ENCODE data around the gene RANBP3.

RANBP3 gene

GRCh38 chr19:5933391-5934068, 44.4 kb downstream of the RANBP3 start:
- Histone ChIP-seq H3K36me3 (ENCODE audit: control insufficient read depth, insufficient read depth, low read length) (peaks cover 39% of the 10 kb centered on the region), H3K4me3 (replicated peaks; ENCODE audit: low read depth, low read length) (no peak overlapping the region), H3K27me3 (replicated peaks; ENCODE audit: control insufficient read depth, insufficient read depth, low read length) (no peaks in the 10 kb centered on the region)
- no peak for DNase-seq (ENCODE audit: extremely low read depth, insufficient read length)
- no peak for TF ChIP-seq CTCF (IDR thresholded peaks at IDR 0.05; ENCODE audit: insufficient read depth, low read length, poor library complexity, severe bottlenecking)

- no peaks in the 10 kb centered on the region for H3K27me3 ChIP-seq (replicated peaks; ENCODE audit: control insufficient read depth, insufficient read depth, low read length)
- peaks cover 36% of the 10 kb centered on the region for H3K36me3 ChIP-seq (ENCODE audit: control insufficient read depth, insufficient read depth, low read length)
- no peak overlapping the region for H3K4me3 ChIP-seq (replicated peaks; ENCODE audit: low read depth, low read length)
- TF ChIP-seq CTCF (IDR thresholded peaks at IDR 0.05; ENCODE audit: insufficient read depth, low read length, poor library complexity, severe bottlenecking) = no peak
- no peak for DNase-seq (ENCODE audit: extremely low read depth, insufficient read length)
Measured at GRCh38 chr19:5932609-5933262, 45.2 kb downstream of the RANBP3 start.

GRCh38 chr19:5932146-5932545, 45.8 kb downstream of the RANBP3 start:
- H3K4me3 ChIP-seq (replicated peaks; ENCODE audit: low read depth, low read length) = no peak overlapping the region
- TF ChIP-seq CTCF (IDR thresholded peaks at IDR 0.05; ENCODE audit: insufficient read depth, low read length, poor library complexity, severe bottlenecking) = no peak
- DNase-seq (ENCODE audit: extremely low read depth, insufficient read length) = no peak
- no peaks in the 10 kb centered on the region for H3K27me3 ChIP-seq (replicated peaks; ENCODE audit: control insufficient read depth, insufficient read depth, low read length)
- H3K36me3 ChIP-seq (ENCODE audit: control insufficient read depth, insufficient read depth, low read length) = peaks cover 30% of the 10 kb centered on the region

- H3K36me3 ChIP-seq (ENCODE audit: control insufficient read depth, insufficient read depth, low read length) = peaks cover 37% of the 10 kb centered on the region
- TF ChIP-seq CTCF (IDR thresholded peaks at IDR 0.05; ENCODE audit: insufficient read depth, low read length, poor library complexity, severe bottlenecking) = no peak
- no peaks in the 10 kb centered on the region for H3K27me3 ChIP-seq (replicated peaks; ENCODE audit: control insufficient read depth, insufficient read depth, low read length)
- DNase-seq (ENCODE audit: extremely low read depth, insufficient read length) = no peak
- H3K4me3 ChIP-seq (replicated peaks; ENCODE audit: low read depth, low read length) = no peak overlapping the region
Measured at GRCh38 chr19:5931251-5931650, 46.7 kb downstream of the RANBP3 start.

- Histone ChIP-seq H3K27me3 (replicated peaks; ENCODE audit: control insufficient read depth, insufficient read depth, low read length) (no peaks in the 10 kb centered on the region), H3K36me3 (ENCODE audit: control insufficient read depth, insufficient read depth, low read length) (peaks cover 41% of the 10 kb centered on the region), H3K4me3 (replicated peaks; ENCODE audit: low read depth, low read length) (no peak overlapping the region)
- no peak for DNase-seq (ENCODE audit: extremely low read depth, insufficient read length)
- no peak for TF ChIP-seq CTCF (IDR thresholded peaks at IDR 0.05; ENCODE audit: insufficient read depth, low read length, poor library complexity, severe bottlenecking)
Measured at GRCh38 chr19:5929625-5930024, 48.3 kb downstream of the RANBP3 start.
